H1 (cell line): Measurements from ENCODE around the gene TMEM174. TPM values are rescaled to one million over a fixed set of nuclear protein-coding genes. Genes with fewer than 3 reads are reported as not detected.

ENCODE experiments used
- CTCF ChIA-PET: fragments of 300-600 bp; sonication (Branson Sonifier 250); formaldehyde crosslinking; loops from one replicate; lab custom pipeline; 2021; ENCODE audit not compliant: partially characterized antibody; lab: Charles Lee
- POLR2A ChIA-PET: fragments of 300-600 bp; sonication (Branson Sonifier 250); formaldehyde crosslinking; loops from one replicate; lab custom pipeline; 2021; ENCODE audit warnings: inconsistent platforms; ENCODE audit not compliant: partially characterized antibody; lab: Charles Lee
- DNase-seq, 2 experiments: peaks; one replicate each; pipeline versions ENCODE4 v3.0.0 to v3.0.0-alpha.2; 2010 to 2022; ENCODE audit warnings: low spot score in 2 of 2, low read depth in 1 of 2, mixed read lengths in 1 of 2
- FAIRE-seq: peaks from 2 replicates; lab custom pipeline; 2011; peaks lifted over from hg19 to GRCh38; lab: Jason Lieb, UNC
- H2AFZ ChIP-seq: 2 replicates; pipeline ENCODE4 v1.8.1; 2012; ENCODE audit warnings: low read length, inconsistent platforms
- H2AK5ac ChIP-seq: 2 replicates; pipeline ENCODE4 v1.6.1; 2013; ENCODE audit warnings: low read depth, low read length
- H2BK120ac ChIP-seq: replicated peaks from 2 replicates; pipeline ENCODE3; 2013; ENCODE audit warnings: low read depth, low read length, inconsistent platforms
- H2BK12ac ChIP-seq: 2 replicates; pipeline ENCODE4 v1.6.1; 2013; ENCODE audit warnings: low read depth, low read length
- H2BK15ac ChIP-seq: 2 replicates; pipeline ENCODE4 v1.6.1; 2013; ENCODE audit warnings: low read length
- H2BK20ac ChIP-seq: 2 replicates; pipeline ENCODE4 v1.6.1; 2013; ENCODE audit warnings: low read length
- H2BK5ac ChIP-seq: 2 replicates; pipeline ENCODE4 v1.6.1; 2013; ENCODE audit warnings: low read depth, low read length
- H3K14ac ChIP-seq: 2 replicates; pipeline ENCODE4 v1.6.1; 2013; ENCODE audit warnings: inconsistent platforms; ENCODE audit not compliant: insufficient read length
- H3K18ac ChIP-seq: 2 replicates; pipeline ENCODE4 v1.6.1; 2013; ENCODE audit warnings: low read length; ENCODE audit errors: extremely low read depth
- H3K23ac ChIP-seq: 2 replicates; pipeline ENCODE4 v1.6.1; 2013; ENCODE audit warnings: inconsistent platforms; ENCODE audit not compliant: insufficient read length
- H3K23me2 ChIP-seq: 2 replicates; pipeline ENCODE4 v1.6.1; 2013; ENCODE audit warnings: low read depth, low read length
- H3K27ac ChIP-seq: 2 replicates; pipeline ENCODE4 v1.6.1; 2011; ENCODE audit warnings: low read depth, low read length, inconsistent platforms
- H3K27me3 ChIP-seq, 4 experiments: replicated peaks in 1 of 4; 1 replicate in 1 of 4; 2 replicates in 3 of 4; pipeline versions ENCODE4 v1.6.1 to v1.8.1; 2011 to 2013; ENCODE audit warnings: low read length in 3 of 4, mild to moderate bottlenecking in 3 of 4, inconsistent platforms in 2 of 4, mixed read lengths in 2 of 4, moderate library complexity in 1 of 4; ENCODE audit not compliant: control insufficient read depth in 3 of 4, insufficient read depth in 3 of 4; ENCODE audit errors: extremely low read depth in 1 of 4
- H3K36me3 ChIP-seq, 4 experiments: 2 replicates each; pipeline versions ENCODE4 v1.6.1 to v1.8.1; 2011 to 2013; ENCODE audit warnings: mild to moderate bottlenecking in 4 of 4, low read length in 3 of 4, moderate library complexity in 2 of 4, control low read depth in 1 of 4, inconsistent platforms in 1 of 4; ENCODE audit not compliant: insufficient read depth in 4 of 4, control insufficient read depth in 2 of 4
- H3K4ac ChIP-seq: replicated peaks from 2 replicates; pipeline ENCODE3; 2013; ENCODE audit warnings: low read length, low read depth, mixed read lengths, inconsistent platforms; ENCODE audit not compliant: insufficient read length
- H3K4me1 ChIP-seq, 4 experiments: replicated peaks in 1 of 4; 1 replicate in 1 of 4; 2 replicates in 3 of 4; pipeline versions ENCODE4 v1.6.1 to v1.8.1; 2011 to 2013; ENCODE audit warnings: low read length in 3 of 4, inconsistent platforms in 2 of 4, mixed read lengths in 1 of 4; ENCODE audit not compliant: insufficient read depth in 4 of 4, control insufficient read depth in 3 of 4
- H3K4me2 ChIP-seq, 2 experiments: 2 replicates each; pipeline versions ENCODE4 v1.6.1 to v1.8.1; 2011 to 2013; ENCODE audit warnings: low read depth in 2 of 2, low read length in 2 of 2, control low read depth in 1 of 2, inconsistent platforms in 1 of 2, mild to moderate bottlenecking in 1 of 2; ENCODE audit not compliant: insufficient read depth in 1 of 2
- H3K4me3 ChIP-seq, 4 experiments: fragments of 200-600, 300-600 bp in 1 of 4; sonication (generic), shearing (Covaris generic), sonication (Bioruptor Twin) in 1 of 4; 2 replicates each; pipeline versions ENCODE4 v1.5.1 to v1.8.1; 2011 to 2016; ENCODE audit warnings: low read length in 4 of 4, low read depth in 3 of 4, control low read depth in 2 of 4, inconsistent platforms in 2 of 4, mild to moderate bottlenecking in 2 of 4, mixed read lengths in 1 of 4, moderate library complexity in 1 of 4; ENCODE audit not compliant: insufficient read depth in 2 of 4; ENCODE audit errors: extremely low read depth in 1 of 4
- H3K56ac ChIP-seq: replicated peaks from 2 replicates; pipeline ENCODE3; 2013; ENCODE audit warnings: low read depth, mild to moderate bottlenecking, mixed read lengths, low read length, inconsistent platforms; ENCODE audit not compliant: insufficient read length
- H3K79me1 ChIP-seq: 2 replicates; pipeline ENCODE4 v1.6.1; 2013; ENCODE audit warnings: low read depth, low read length, control low read depth
- H3K79me2 ChIP-seq, 2 experiments: 2 replicates each; pipeline versions ENCODE4 v1.6.1 to v1.8.1; 2012 to 2013; ENCODE audit warnings: low read length in 2 of 2, mild to moderate bottlenecking in 2 of 2, inconsistent platforms in 1 of 2; ENCODE audit not compliant: insufficient read depth in 2 of 2, control insufficient read depth in 1 of 2
- H3K9ac ChIP-seq, 4 experiments: replicated peaks in 1 of 4; 1 replicate in 1 of 4; 2 replicates in 3 of 4; pipeline versions ENCODE4 v1.6.1 to v1.8.1; 2011 to 2013; ENCODE audit warnings: low read depth in 3 of 4, low read length in 3 of 4, control low read depth in 2 of 4, mild to moderate bottlenecking in 2 of 4, moderate library complexity in 2 of 4, inconsistent platforms in 1 of 4; ENCODE audit errors: extremely low read depth in 1 of 4
- H3K9me3 ChIP-seq, 2 experiments: 2 replicates each; pipeline versions ENCODE4 v1.6.1 to v1.8.1; 2012 to 2013; ENCODE audit warnings: mild to moderate bottlenecking in 2 of 2, moderate library complexity in 2 of 2, control low read depth in 1 of 2, inconsistent platforms in 1 of 2, low read depth in 1 of 2, low read length in 1 of 2, mixed read lengths in 1 of 2; ENCODE audit not compliant: insufficient read depth in 2 of 2
- H4K20me1 ChIP-seq, 2 experiments: replicated peaks in 1 of 2; 2 replicates each; pipeline versions ENCODE3 to v1.8.1; 2011 to 2013; ENCODE audit warnings: inconsistent platforms in 2 of 2, low read length in 2 of 2, mild to moderate bottlenecking in 1 of 2; ENCODE audit not compliant: insufficient read depth in 2 of 2, control insufficient read depth in 1 of 2
- H4K5ac ChIP-seq: 2 replicates; pipeline ENCODE4 v1.6.1; 2013; ENCODE audit warnings: low read length, low read depth, mixed read lengths, inconsistent platforms; ENCODE audit not compliant: insufficient read length
- H4K8ac ChIP-seq: 2 replicates; pipeline ENCODE4 v1.8.0; 2013; ENCODE audit warnings: mild to moderate bottlenecking, moderate library complexity, low read length, inconsistent platforms; ENCODE audit not compliant: insufficient read depth; ENCODE audit errors: extremely low read depth
- H4K91ac ChIP-seq: replicated peaks from 2 replicates; pipeline ENCODE3; 2013; ENCODE audit warnings: low read length, mixed read lengths, inconsistent platforms; ENCODE audit not compliant: insufficient read length
- ASH2L ChIP-seq: fragments of 200-600, 300-600 bp; sonication (generic); IDR thresholded peaks from one replicate; pipeline ENCODE4 v1.7.1; 2017; ENCODE audit warnings: low read length
- CTBP2 ChIP-seq: IDR thresholded peaks from 2 replicates; pipeline ENCODE4 v1.7.0; 2011; ENCODE audit warnings: borderline replicate concordance, mild to moderate bottlenecking, moderate library complexity, mixed read lengths, low read length; ENCODE audit not compliant: insufficient read depth, insufficient read length
- EP300 ChIP-seq, 2 experiments: IDR thresholded peaks; 1 replicate in 1 of 2; 2 replicates in 1 of 2; pipeline ENCODE4 v1.6.1; 2011 to 2012; ENCODE audit warnings: low read depth in 2 of 2, low read length in 2 of 2, mild to moderate bottlenecking in 2 of 2, borderline replicate concordance in 1 of 2, inconsistent platforms in 1 of 2, moderate library complexity in 1 of 2
- NRF1 ChIP-seq: IDR thresholded peaks from 2 replicates; pipeline ENCODE4 v1.6.1; 2011; ENCODE audit warnings: mild to moderate bottlenecking, low read depth, low read length, improper control_type of control experiment
- SRF ChIP-seq: IDR thresholded peaks from 2 replicates; pipeline ENCODE4 v1.6.1; 2011; ENCODE audit warnings: mild to moderate bottlenecking, low read depth, low read length, moderate library complexity
- SUZ12 ChIP-seq: fragments of 200-600 bp; sonication (generic); IDR thresholded peaks from 2 replicates; pipeline ENCODE4 v1.6.1; 2012; ENCODE audit warnings: mild to moderate bottlenecking, inconsistent platforms, low read length, moderate library complexity, mixed read lengths
- TEAD4 ChIP-seq: IDR thresholded peaks from 2 replicates; pipeline ENCODE4 v1.6.1; 2012; ENCODE audit warnings: low read depth, low read length, inconsistent platforms, mixed read lengths
- ZNF274 ChIP-seq: IDR thresholded peaks from 2 replicates; pipeline ENCODE4 v1.7.0; 2012; ENCODE audit warnings: low read length, borderline replicate concordance; ENCODE audit errors: extremely low read depth
- WGBS, 2 experiments: shearing (Covaris generic) in 1 of 2; methylation state at CpG; one replicate each; pipeline versions ENCODE4 v1.1.6 to v1.1.7; 2013 to 2015; ENCODE audit warnings: low lambda C conversion rate in 2 of 2, mixed read lengths in 2 of 2, inconsistent platforms in 1 of 2, low coverage in 1 of 2, missing lambda C conversion rate in 1 of 2; ENCODE audit not compliant: insufficient replicate concordance in 2 of 2, insufficient coverage in 1 of 2, insufficient read length in 1 of 2; ENCODE audit errors: extremely low coverage in 1 of 2, missing lambda C conversion rate in 1 of 2; 5-methylcytosine and 5-hydroxymethylcytosine counted together
- polyA plus RNA-seq, 7 experiments: library from polyadenylated mRNA; depleted of rRNA in 3 of 7; stranded (reverse) in 5 of 7; unstranded in 2 of 7; fragments of >200 nt in 5 of 7; fragments of 200-250 nt in 2 of 7; gene quantifications; 1 replicate in 5 of 7; 2 replicates in 1 of 7; 4 replicates in 1 of 7; pipeline versions ENCODE4 v1.2.1 to v1.2.3, GENCODE V29; 2011 to 2013; ENCODE audit warnings: missing spikeins in 2 of 7, mixed read lengths in 2 of 7
- total RNA-seq: library from RNA; stranded (reverse); fragmentation: NEBNext Ultra II Directional; extraction: Animal tissue kit (Norgen Biotek cat#: 25700); gene quantifications from 2 replicates; pipeline ENCODE4 v1.2.1, GENCODE V29; 2021

Gene TMEM174
- total and polyA plus RNA-seq, 2 of the 8 experiments (the other 6 are each of a cell fraction or from before 2014, with no cell fraction given), result not detected

- H2BK5ac ChIP-seq, result no peak overlapping the region
- 82% methylated on average over 3 of the region's 3 CpGs; no CpG with 5 or more reads in 1 of the 2 experiments for WGBS, 2 experiments
- no peak overlapping the region for H4K8ac ChIP-seq
- H3K18ac ChIP-seq, result no peak overlapping the region
- no peak overlapping the region for H4K5ac ChIP-seq
- H2BK15ac ChIP-seq, result no peak overlapping the region
- no peak overlapping the region for H3K4ac ChIP-seq
- FAIRE-seq (no peak), DNase-seq (peak in 1 of 2 experiments; percentile 33)
- no peaks in the 10 kb centered on the region for H3K79me2 ChIP-seq
- H3K27ac ChIP-seq, result no peak overlapping the region
- H3K14ac ChIP-seq, result no peak overlapping the region
- no peaks in the 10 kb centered on the region for H3K9me3 ChIP-seq
- H3K23ac ChIP-seq, result no peak overlapping the region
- H3K4me2 ChIP-seq, result no peak overlapping the region
- H3K4me1 ChIP-seq, result peaks cover 0 to 4% (median 2%) of the 10 kb centered on the region in 4 experiments; a peak in 3 of 7 replicates
- peaks cover 0 to 3% of the 10 kb centered on the region in 2 experiments for H4K20me1 ChIP-seq
- no peak overlapping the region for H3K4me3 ChIP-seq
- no peaks in the 10 kb centered on the region for H3K79me1 ChIP-seq
- H3K23me2 ChIP-seq, result peaks cover 4% of the 10 kb centered on the region; the same call in 1 of the 2 replicates
- peaks cover 0 to 8% (median 4%) of the 10 kb centered on the region in 4 experiments; a peak in 3 of 7 replicates for H3K27me3 ChIP-seq
- no peak overlapping the region for H2BK120ac ChIP-seq
- POLR2A ChIA-PET, result no interaction called here
- H3K9ac ChIP-seq, result no peak overlapping the region
- no peak for TF ChIP-seq ASH2L
- TF ChIP-seq CTBP2, result no peak
- TF ChIP-seq EP300 (IDR thresholded peaks at IDR 0.05; ENCODE audit: borderline replicate concordance in 1 of 2, low read depth in 2 of 2, low read length in 2 of 2), result no peak
- no peak for TF ChIP-seq SUZ12
- no peak for TF ChIP-seq ZNF274
- no peak for TF ChIP-seq SRF
- TF ChIP-seq TEAD4, result no peak
- no peak for TF ChIP-seq NRF1
- H2BK12ac ChIP-seq, result no peak overlapping the region
- no peak overlapping the region for H2AK5ac ChIP-seq
- no peaks in the 10 kb centered on the region for H3K36me3 ChIP-seq
- H2AFZ ChIP-seq, result no peak overlapping the region
- H4K91ac ChIP-seq, result no peak overlapping the region
- H2BK20ac ChIP-seq, result no peak overlapping the region
- CTCF ChIA-PET, result interaction anchor here (1.4 to 3.6 kb wide), 2 partner anchors 35 to 90 kb away, joined by 4 to 12 read pairs; no protein-coding TSS in a partner anchor
- no peak overlapping the region for H3K56ac ChIP-seq
Measured at GRCh38 chr5:73205305-73205704, 32.3 kb downstream of the TMEM174 start.
